Epidermal melanocyte (primary cell): ENCODE data around the gene SYCP2.
"Not testable (repeated sequence)": the region's sequence is repeated elsewhere in the genome, so short reads cannot be mapped to it uniquely, and the experiment has no call there.

Source experiments
- DNase-seq: peaks from one replicate; pipeline ENCODE4 v3.0.0; 2011; ENCODE audit warnings: low spot score; ENCODE audit not compliant: insufficient read length

Gene SYCP2

GRCh38 chr20:59933296-59933848 is at the start of gene SYCP2:
TSS of gene SYCP2 (minus strand) at chr20:59933637. CDS start at chr20:59922413, 11,224 bp downstream.
- peak; percentile 46 for DNase-seq

GRCh38 chr20:59983076-59983475 is 49.6 kb upstream of the SYCP2 start:
- DNase-seq = no peak

- no peak for DNase-seq
Observed at GRCh38 chr20:59977086-59977485, 43.6 kb upstream of the SYCP2 start.

GRCh38 chr20:59976156-59976782 is 42.8 kb upstream of the SYCP2 start:
- DNase-seq = no peak

GRCh38 chr20:59972037-59972801 is 38.8 kb upstream of the SYCP2 start:
- DNase-seq = no peak

- DNase-seq = no peak
Observed at GRCh38 chr20:59971428-59971827, 38.0 kb upstream of the SYCP2 start.

- no peak for DNase-seq
Observed at GRCh38 chr20:59966428-59966827, 33.0 kb upstream of the SYCP2 start.

GRCh38 chr20:59962155-59962554 is 28.7 kb upstream of the SYCP2 start:
- DNase-seq = no peak

GRCh38 chr20:59961423-59961822 is 28.0 kb upstream of the SYCP2 start:
- no peak for DNase-seq

GRCh38 chr20:59958626-59959025 is 25.2 kb upstream of the SYCP2 start:
- no peak for DNase-seq

GRCh38 chr20:59958123-59958522 is 24.7 kb upstream of the SYCP2 start, which contains the start of gene CDH26:
TSS of gene CDH26 (plus strand) at chr20:59958423. CDS start at chr20:59958727, 304 bp downstream.
- DNase-seq = no peak

- not testable (repeated sequence) for DNase-seq
Observed at GRCh38 chr20:59957568-59957967, 24.1 kb upstream of the SYCP2 start.

- no peak for DNase-seq
Observed at GRCh38 chr20:59955131-59955796, 21.8 kb upstream of the SYCP2 start.

GRCh38 chr20:59954718-59955117 is 21.3 kb upstream of the SYCP2 start:
- DNase-seq = no peak

- no peak for DNase-seq
Observed at GRCh38 chr20:59949911-59950310, 16.5 kb upstream of the SYCP2 start.

GRCh38 chr20:59948828-59949720 is 15.6 kb upstream of the SYCP2 start:
- DNase-seq = no peak

GRCh38 chr20:59948212-59948611 is 14.8 kb upstream of the SYCP2 start:
- DNase-seq = no peak

- no peak for DNase-seq
Observed at GRCh38 chr20:59947376-59947775, 13.9 kb upstream of the SYCP2 start.

- DNase-seq = no peak
Observed at GRCh38 chr20:59945731-59946130, 12.3 kb upstream of the SYCP2 start.

GRCh38 chr20:59945175-59945574 is 11.7 kb upstream of the SYCP2 start:
- no peak for DNase-seq

GRCh38 chr20:59944726-59945125 is 11.3 kb upstream of the SYCP2 start:
- DNase-seq = no peak
